SK-N-SH (cell line): Measurements from ENCODE around the gene ANKRD11. TPM values are rescaled to one million over a fixed set of nuclear protein-coding genes. Genes with fewer than 3 reads are reported as not detected.

Source experiments
- CTCF ChIA-PET: fragments of 300-600, 350-600 bp; formaldehyde crosslinking; extraction: SDS; loops from one replicate; lab custom pipeline; 2021; lab: Yijun Ruan, JAX
- POLR2A ChIA-PET: fragments of 350-600 bp; sonication (Branson Sonifier 250); formaldehyde crosslinking; extraction: SDS; loops from one replicate; lab custom pipeline; 2020; ENCODE audit warnings: antibody characterized with exemption, inconsistent platforms; lab: Yijun Ruan, JAX
- DNase-seq: peaks from one replicate; pipeline ENCODE4 v3.0.0; 2012
- H2AFZ ChIP-seq: fragments of 200-600 bp; sonication (generic); 2 replicates; pipeline ENCODE4 v1.8.1; 2016; ENCODE audit warnings: antibody characterized with exemption, mild to moderate bottlenecking, low read depth
- H3F3A ChIP-seq: fragments of 200-600 bp; sonication (generic); replicated peaks from 2 replicates; pipeline ENCODE3; 2016; ENCODE audit warnings: antibody characterized with exemption, mild to moderate bottlenecking; ENCODE audit not compliant: insufficient read depth
- H3K27ac ChIP-seq, 2 experiments: fragments of 200-500 bp in 1 of 2; fragments of 200-600 bp in 1 of 2; sonication (Bioruptor generic) in 1 of 2; sonication (generic), shearing (Covaris generic) in 1 of 2; 2 replicates each; pipeline versions ENCODE4 v1.5.1 to v1.6.1; 2014 to 2016; ENCODE audit warnings: low read depth in 2 of 2, inconsistent platforms in 1 of 2, low read length in 1 of 2, mild to moderate bottlenecking in 1 of 2, mixed read lengths in 1 of 2
- H3K27me3 ChIP-seq: fragments of 200-600 bp; sonication (generic), shearing (Covaris generic); 2 replicates; pipeline ENCODE4 v1.6.1; 2016; ENCODE audit warnings: mixed run types; ENCODE audit not compliant: insufficient read depth
- H3K36me3 ChIP-seq, 2 experiments: fragments of 200-500 bp in 1 of 2; fragments of 200-600 bp in 1 of 2; sonication (Bioruptor generic) in 1 of 2; sonication (generic) in 1 of 2; replicated peaks in 1 of 2; 2 replicates each; pipeline versions ENCODE3 to v1.5.1; 2014 to 2016; ENCODE audit warnings: low read length in 1 of 2, mild to moderate bottlenecking in 1 of 2; ENCODE audit not compliant: insufficient read depth in 2 of 2, control insufficient read depth in 1 of 2
- H3K4me1 ChIP-seq, 2 experiments: fragments of 200-500 bp in 1 of 2; fragments of 200-600 bp in 1 of 2; sonication (Bioruptor generic) in 1 of 2; sonication (generic), shearing (Covaris generic) in 1 of 2; 2 replicates each; pipeline versions ENCODE4 v1.5.1 to v1.6.1; 2014 to 2016; ENCODE audit warnings: low read depth in 1 of 2, low read length in 1 of 2, mixed run types in 1 of 2; ENCODE audit not compliant: insufficient read depth in 2 of 2, control insufficient read depth in 1 of 2
- H3K4me2 ChIP-seq: fragments of 200-600 bp; sonication (generic), shearing (Covaris generic); 2 replicates; pipeline ENCODE4 v1.6.1; 2017; ENCODE audit warnings: mixed run types
- H3K4me3 ChIP-seq, 2 experiments: fragments of 200-500 bp in 1 of 2; fragments of 200-600 bp in 1 of 2; sonication (Bioruptor generic) in 1 of 2; sonication (generic), shearing (Covaris generic) in 1 of 2; 2 replicates each; pipeline versions ENCODE4 v1.5.1 to v1.8.1; 2014 to 2016; ENCODE audit warnings: low read depth in 2 of 2, inconsistent platforms in 1 of 2, low read length in 1 of 2, mild to moderate bottlenecking in 1 of 2, mixed read lengths in 1 of 2, moderate library complexity in 1 of 2
- H3K79me2 ChIP-seq: fragments of 200-600 bp; sonication (generic); 2 replicates; pipeline ENCODE4 v1.8.1; 2017; ENCODE audit warnings: mild to moderate bottlenecking; ENCODE audit not compliant: insufficient read depth
- H3K9ac ChIP-seq: fragments of 200-600 bp; sonication (generic); 2 replicates; pipeline ENCODE4 v1.6.1; 2017; ENCODE audit warnings: mixed run types
- H3K9me2 ChIP-seq: fragments of 200-600 bp; sonication (generic); 2 replicates; pipeline ENCODE4 v1.6.1; 2017; ENCODE audit warnings: mixed run types
- H3K9me3 ChIP-seq: fragments of 200-600 bp; sonication (generic); 2 replicates; pipeline ENCODE4 v1.6.1; 2017; ENCODE audit warnings: mixed run types, mild to moderate bottlenecking, moderate library complexity
- H4K20me1 ChIP-seq: fragments of 200-600 bp; sonication (generic); 2 replicates; pipeline ENCODE4 v1.6.1; 2017; ENCODE audit warnings: mild to moderate bottlenecking, mixed run types; ENCODE audit not compliant: insufficient read depth
- FOSL2 ChIP-seq: IDR thresholded peaks from 2 replicates; pipeline ENCODE4 v1.4.0; 2012; ENCODE audit warnings: low read depth, mild to moderate bottlenecking, moderate library complexity, borderline replicate concordance
- GABPA ChIP-seq: IDR thresholded peaks from 2 replicates; pipeline ENCODE4 v1.4.0; 2012; ENCODE audit warnings: low read depth, mild to moderate bottlenecking
- JUND ChIP-seq: IDR thresholded peaks from 2 replicates; pipeline ENCODE4 v1.4.0; 2012
- MAX ChIP-seq: IDR thresholded peaks from 2 replicates; pipeline ENCODE4 v1.4.0; 2012; ENCODE audit warnings: low read depth
- MEF2A ChIP-seq: IDR thresholded peaks from 2 replicates; pipeline ENCODE4 v1.4.0; 2012; ENCODE audit warnings: low read depth, borderline replicate concordance
- NFIC ChIP-seq: IDR thresholded peaks from 2 replicates; pipeline ENCODE4 v1.4.0; 2012; ENCODE audit warnings: borderline replicate concordance
- PBX3 ChIP-seq: IDR thresholded peaks from 2 replicates; pipeline ENCODE4; 2012
- RAD21 ChIP-seq: IDR thresholded peaks from 2 replicates; pipeline ENCODE4 v1.6.1; 2012; ENCODE audit warnings: mild to moderate bottlenecking, low read length
- SIN3A ChIP-seq: IDR thresholded peaks from 2 replicates; pipeline ENCODE4 v1.6.1; 2012; ENCODE audit warnings: low read depth, mild to moderate bottlenecking, low read length, moderate library complexity, borderline replicate concordance
- TCF12 ChIP-seq: IDR thresholded peaks from 2 replicates; pipeline ENCODE4 v1.4.0; 2012
- TEAD4 ChIP-seq: IDR thresholded peaks from 2 replicates; pipeline ENCODE4 v1.4.0; 2012; ENCODE audit warnings: mild to moderate bottlenecking, borderline replicate concordance; ENCODE audit not compliant: insufficient read depth
- USF2 ChIP-seq: fragments of 150-350 bp; IDR thresholded peaks from 2 replicates; pipeline ENCODE4 v1.6.1; 2017; ENCODE audit warnings: antibody characterized with exemption, low read length, low read depth, borderline replicate concordance
- ZBTB33 ChIP-seq: IDR thresholded peaks from 2 replicates; pipeline ENCODE4 v1.4.0; 2012; ENCODE audit warnings: low read depth, borderline replicate concordance
- WGBS: methylation state at CpG from one replicate; pipeline ENCODE4 v1.1.6; 2017; ENCODE audit warnings: low lambda C conversion rate; 5-methylcytosine and 5-hydroxymethylcytosine counted together
- polyA plus RNA-seq, 3 experiments: library from polyadenylated mRNA; depleted of rRNA; stranded (reverse); fragments of >200 nt; gene quantifications; 2 replicates each; pipeline ENCODE4 v1.2.3, GENCODE V29; 2012

ANKRD11 gene
- polyA plus RNA-seq, 1 of the 3 experiments (the other 2 are of a cell fraction): 50.2 TPM

- TF ChIP-seq MAX (peak; percentile 82), NFIC (peak; percentile 92), TEAD4 (no peak), MEF2A (no peak), GABPA (no peak), PBX3 (peak; percentile 34), TCF12 (peak; percentile 55), ZBTB33 (no peak), SIN3A (0 out of 2 replicates have a peak, but pooled peaks have one; percentile 59), RAD21 (no peak)
- TF ChIP-seq, all 33 proteins: peak for 10
These were observed 94.9 kb downstream of the ANKRD11 start (continued) for GRCh38 chr16:89395150-89396142.

GRCh38 chr16:89393738-89394406 is 96.5 kb downstream of the ANKRD11 start:
- Histone ChIP-seq H3K36me3 (no peaks in the 10 kb centered on the region), H3K27ac (peak overlapping the region in 1 of 2 experiments; percentile 76; a peak in 2 of 4 replicates), H3K9me2 (no peaks in the 10 kb centered on the region), H3K9me3 (no peaks in the 10 kb centered on the region), H3F3A (peaks cover 20% of the 10 kb centered on the region), H3K4me3 (no peak overlapping the region), H4K20me1 (peaks cover 96% of the 10 kb centered on the region), H3K4me2 (peak overlapping the region; percentile 69; the same call in 1 of the 2 replicates), H3K79me2 (peaks cover 92% of the 10 kb centered on the region), H3K4me1 (peaks cover 18 to 24% of the 10 kb centered on the region in 2 experiments; a peak in 3 of 4 replicates), H3K9ac (no peak overlapping the region), H3K27me3 (no peaks in the 10 kb centered on the region), H2AFZ (no peak overlapping the region)
- POLR2A ChIA-PET: no interaction called here
- CTCF ChIA-PET: interaction anchor here (0.9 kb wide), 1 partner anchor 41 kb away, joined by 4 read pairs; no protein-coding TSS in a partner anchor
- no peak for DNase-seq
- TF ChIP-seq USF2 (no peak), PBX3 (no peak), FOSL2 (no peak), JUND (no peak)
- WGBS: 95% methylated on average over 14 of the region's 14 CpGs
